SK-N-SH treated with all-trans-retinoic acid at 6 μM for 48 hours (cell line): Measurements from ENCODE around the gene PAEP.

Source experiments
- ATAC-seq: fragments of 200-7000 bp; cut with Tn5 transposase; 3 replicates; pipeline ENCODE4 v1.9.1; 2020; ENCODE audit warnings: mild to moderate bottlenecking, moderate library complexity
- ARNTL ChIP-seq: fragments of 450-650 bp; formaldehyde crosslinking; IDR thresholded peaks from 2 replicates; pipeline ENCODE4 v1.5.0; 2020; ENCODE audit warnings: low read depth, mild to moderate bottlenecking, moderate library complexity, borderline replicate concordance
- CREB5 ChIP-seq: fragments of 250-450 bp; sonication (Bioruptor Pico); IDR thresholded peaks from 2 replicates; pipeline ENCODE4 v1.5.1; 2020; ENCODE audit warnings: low read depth, mild to moderate bottlenecking, moderate library complexity
- CSRNP3 ChIP-seq: fragments of 250-450 bp; sonication (Bioruptor Pico); IDR thresholded peaks from 2 replicates; pipeline ENCODE4 v1.5.1; 2021; ENCODE audit warnings: mild to moderate bottlenecking, moderate library complexity
- ESRRG ChIP-seq: fragments of 250-450 bp; sonication (Bioruptor Pico); IDR thresholded peaks from 2 replicates; pipeline ENCODE4 v1.6.1; 2021; ENCODE audit warnings: mild to moderate bottlenecking
- GLIS3 ChIP-seq: fragments of 250-450 bp; sonication (Bioruptor Pico); IDR thresholded peaks from 2 replicates; pipeline ENCODE4 v1.5.0; 2020; ENCODE audit warnings: mild to moderate bottlenecking, moderate library complexity
- ISL1 ChIP-seq: fragments of 250-450 bp; sonication (Bioruptor Pico); IDR thresholded peaks from 2 replicates; pipeline ENCODE4 v2.1.2; 2022; ENCODE audit warnings: mild to moderate bottlenecking, moderate library complexity
- OSR1 ChIP-seq: fragments of 250-450 bp; sonication (Bioruptor Pico); IDR thresholded peaks from 2 replicates; pipeline ENCODE4 v1.8.0; 2022; ENCODE audit warnings: moderate library complexity, mild to moderate bottlenecking, inconsistent platforms
- PATZ1 ChIP-seq: fragments of 250-450 bp; sonication (Bioruptor Pico); IDR thresholded peaks from 2 replicates; pipeline ENCODE4 v1.8.0; 2020; ENCODE audit warnings: mild to moderate bottlenecking, moderate library complexity, borderline replicate concordance
- RARB ChIP-seq: fragments of 250-450 bp; sonication (Bioruptor Pico); IDR thresholded peaks from 2 replicates; pipeline ENCODE4 v1.8.0; 2021; ENCODE audit warnings: mild to moderate bottlenecking, moderate library complexity
- SNAI2 ChIP-seq: fragments of 250-450 bp; sonication (Bioruptor Pico); IDR thresholded peaks from 2 replicates; pipeline ENCODE4 v1.5.0; 2020; ENCODE audit warnings: mild to moderate bottlenecking, moderate library complexity
- TCF4 ChIP-seq: fragments of 250-450 bp; sonication (Bioruptor Pico); IDR thresholded peaks from 2 replicates; pipeline ENCODE4 v1.8.0; 2021; ENCODE audit warnings: mild to moderate bottlenecking, moderate library complexity, borderline replicate concordance
- TOX ChIP-seq: fragments of 250-450 bp; sonication (Bioruptor Pico); IDR thresholded peaks from 2 replicates; pipeline ENCODE4 v1.8.0; 2021; ENCODE audit warnings: mild to moderate bottlenecking, moderate library complexity, borderline replicate concordance
- TSHZ2 ChIP-seq: fragments of 250-450 bp; sonication (Bioruptor Pico); IDR thresholded peaks from 2 replicates; pipeline ENCODE4 v1.5.0; 2020; ENCODE audit warnings: mild to moderate bottlenecking, moderate library complexity
- ZFP3 ChIP-seq: fragments of 250-450 bp; sonication (Bioruptor Pico); IDR thresholded peaks from 2 replicates; pipeline ENCODE4 v1.5.0; 2020; ENCODE audit warnings: mild to moderate bottlenecking, moderate library complexity
- ZFP30 ChIP-seq: fragments of 450-650 bp; formaldehyde crosslinking; IDR thresholded peaks from 2 replicates; pipeline ENCODE4 v1.5.0; 2022; ENCODE audit warnings: mild to moderate bottlenecking, moderate library complexity
- ZNF565 ChIP-seq: fragments of 450-650 bp; formaldehyde crosslinking; conservative IDR thresholded peaks from 2 replicates; pipeline ENCODE4 v1.5.0; 2020; ENCODE audit warnings: low read depth, mild to moderate bottlenecking, moderate library complexity
- ZNF70 ChIP-seq: fragments of 450-650 bp; formaldehyde crosslinking; IDR thresholded peaks from 2 replicates; pipeline ENCODE4 v1.5.0; 2020; ENCODE audit warnings: mild to moderate bottlenecking, moderate library complexity
- ZNF8 ChIP-seq: fragments of 450-650 bp; formaldehyde crosslinking; IDR thresholded peaks from 2 replicates; pipeline ENCODE4 v1.5.0; 2020; ENCODE audit warnings: mild to moderate bottlenecking, moderate library complexity

PAEP gene

GRCh38 chr9:135522931-135523330, 38.6 kb upstream of the PAEP start:
- no peak for TF ChIP-seq TOX (CRISPR knock-in tag)
- TF ChIP-seq ZNF8 (CRISPR knock-in tag) = no peak
- TF ChIP-seq ARNTL (CRISPR knock-in tag) = no peak
- TF ChIP-seq PATZ1 (CRISPR knock-in tag) = no peak
- no peak for TF ChIP-seq ZNF70 (CRISPR knock-in tag)
- no peak for ATAC-seq

GRCh38 chr9:135523521-135524129, 37.9 kb upstream of the PAEP start:
- no peak for ATAC-seq
- TF ChIP-seq TCF4 (CRISPR knock-in tag) (no peak), GLIS3 (CRISPR knock-in tag) (no peak), ISL1 (CRISPR knock-in tag) (no peak), TOX (CRISPR knock-in tag) (no peak), ZNF565 (CRISPR knock-in tag) (no peak), RARB (no peak)

- ATAC-seq = no peak
- TF ChIP-seq TSHZ2 (CRISPR knock-in tag) (no peak), OSR1 (CRISPR knock-in tag) (no peak), ZFP30 (CRISPR knock-in tag) (no peak), CREB5 (CRISPR knock-in tag) (no peak), TOX (CRISPR knock-in tag) (no peak), ZFP3 (CRISPR knock-in tag) (no peak)
Measured at GRCh38 chr9:135524130-135524861, 37.3 kb upstream of the PAEP start.

GRCh38 chr9:135525241-135526088, 36.1 kb upstream of the PAEP start:
- TF ChIP-seq ZNF70 (CRISPR knock-in tag) (no peak), TCF4 (CRISPR knock-in tag) (no peak), CSRNP3 (CRISPR knock-in tag) (no peak), TSHZ2 (CRISPR knock-in tag) (no peak), ZNF565 (CRISPR knock-in tag) (no peak), ESRRG (CRISPR knock-in tag) (no peak), ISL1 (CRISPR knock-in tag) (no peak), ZFP3 (CRISPR knock-in tag) (no peak), SNAI2 (CRISPR knock-in tag) (no peak), ARNTL (CRISPR knock-in tag) (no peak)
- no peak for ATAC-seq
